Effector memory CD4-positive, alpha-beta T cell (primary cell): ENCODE results near the gene PRKCE.
"Not testable (repeated sequence)": the region's sequence is repeated elsewhere in the genome, so short reads cannot be mapped to it uniquely, and the experiment has no call there.

Source experiments
- DNase-seq, 3 donors: peaks; one replicate each; pipeline ENCODE4 v3.0.0-alpha.2; 2020
- H3K27ac ChIP-seq: 2 replicates; pipeline ENCODE4 v1.7.0; 2013; ENCODE audit warnings: mild to moderate bottlenecking, low read length, moderate library complexity; ENCODE audit not compliant: insufficient read depth, poor library complexity, severe bottlenecking
- H3K27me3 ChIP-seq: replicated peaks from 2 replicates; pipeline ENCODE4 v1.7.0; 2013; ENCODE audit warnings: mild to moderate bottlenecking, low read length; ENCODE audit not compliant: insufficient read depth, control insufficient read depth, poor library complexity, severe bottlenecking
- H3K36me3 ChIP-seq: 2 replicates; pipeline ENCODE4 v1.7.0; 2013; ENCODE audit warnings: mild to moderate bottlenecking, low read length, moderate library complexity; ENCODE audit not compliant: control insufficient read depth, insufficient read depth
- H3K4me1 ChIP-seq: 2 replicates; pipeline ENCODE4 v1.7.0; 2013; ENCODE audit warnings: low read length, mild to moderate bottlenecking; ENCODE audit not compliant: control insufficient read depth, insufficient read depth, poor library complexity, severe bottlenecking
- H3K4me3 ChIP-seq: 2 replicates; pipeline ENCODE4 v1.7.0; 2013; ENCODE audit warnings: low read length, low read depth, mild to moderate bottlenecking; ENCODE audit not compliant: insufficient read depth, poor library complexity, severe bottlenecking
- H3K9me3 ChIP-seq: 2 replicates; pipeline ENCODE4 v1.7.0; 2013; ENCODE audit warnings: mild to moderate bottlenecking, low read length, moderate library complexity; ENCODE audit not compliant: control insufficient read depth

The PRKCE gene

GRCh38 chr2:46200861-46201605, 549.6 kb downstream of the PRKCE start:
- no peak overlapping the region for H3K27ac ChIP-seq
- no peaks in the 10 kb centered on the region for H3K27me3 ChIP-seq
- no peak for DNase-seq
- H3K4me1 ChIP-seq = peaks cover 7% of the 10 kb centered on the region
- no peak overlapping the region for H3K4me3 ChIP-seq
- no peaks in the 10 kb centered on the region for H3K9me3 ChIP-seq
- no peaks in the 10 kb centered on the region for H3K36me3 ChIP-seq

- Histone ChIP-seq H3K36me3 (no peaks in the 10 kb centered on the region), H3K4me1 (peaks cover 7% of the 10 kb centered on the region), H3K27me3 (no peaks in the 10 kb centered on the region), H3K9me3 (no peaks in the 10 kb centered on the region), H3K4me3 (no peak overlapping the region), H3K27ac (no peak overlapping the region)
- no peak for DNase-seq
Observed at GRCh38 chr2:46202453-46202852, 551.0 kb downstream of the PRKCE start.

GRCh38 chr2:46202987-46203386, 551.5 kb downstream of the PRKCE start:
- Histone ChIP-seq H3K4me1 (peaks cover 7% of the 10 kb centered on the region), H3K9me3 (no peaks in the 10 kb centered on the region), H3K4me3 (no peak overlapping the region), H3K27ac (no peak overlapping the region), H3K27me3 (no peaks in the 10 kb centered on the region), H3K36me3 (no peaks in the 10 kb centered on the region)
- DNase-seq = no peak

- DNase-seq, H3K4me3 ChIP-seq, H3K36me3 ChIP-seq, H3K9me3 ChIP-seq, H3K4me1 ChIP-seq, H3K27ac ChIP-seq, H3K27me3 ChIP-seq: not testable (repeated sequence)
Observed at GRCh38 chr2:46203636-46204035, 552.2 kb downstream of the PRKCE start.

- Histone ChIP-seq H3K4me1 (no peaks in the 10 kb centered on the region), H3K27me3 (no peaks in the 10 kb centered on the region), H3K27ac (no peak overlapping the region), H3K9me3 (no peaks in the 10 kb centered on the region), H3K36me3 (no peaks in the 10 kb centered on the region), H3K4me3 (no peak overlapping the region)
- no peak for DNase-seq
Observed at GRCh38 chr2:46207591-46207990, 556.1 kb downstream of the PRKCE start.

GRCh38 chr2:46208766-46209165, 557.3 kb downstream of the PRKCE start:
- Histone ChIP-seq H3K4me1 (no peaks in the 10 kb centered on the region), H3K27ac (no peak overlapping the region), H3K4me3 (no peak overlapping the region), H3K27me3 (no peaks in the 10 kb centered on the region), H3K36me3 (no peaks in the 10 kb centered on the region), H3K9me3 (no peaks in the 10 kb centered on the region)
- no peak for DNase-seq

GRCh38 chr2:46210063-46210462, 558.6 kb downstream of the PRKCE start:
- H3K9me3 ChIP-seq = no peaks in the 10 kb centered on the region
- H3K27ac ChIP-seq = no peak overlapping the region
- no peak overlapping the region for H3K4me3 ChIP-seq
- no peaks in the 10 kb centered on the region for H3K27me3 ChIP-seq
- H3K36me3 ChIP-seq = no peaks in the 10 kb centered on the region
- no peaks in the 10 kb centered on the region for H3K4me1 ChIP-seq
- no peak for DNase-seq

GRCh38 chr2:46211461-46211860, 560.0 kb downstream of the PRKCE start:
- DNase-seq = no peak
- no peak overlapping the region for H3K27ac ChIP-seq
- no peaks in the 10 kb centered on the region for H3K9me3 ChIP-seq
- H3K4me1 ChIP-seq = no peaks in the 10 kb centered on the region
- no peaks in the 10 kb centered on the region for H3K27me3 ChIP-seq
- H3K4me3 ChIP-seq = no peak overlapping the region
- H3K36me3 ChIP-seq = no peaks in the 10 kb centered on the region

GRCh38 chr2:46213906-46214305, 562.4 kb downstream of the PRKCE start:
- Histone ChIP-seq H3K27ac (no peak overlapping the region), H3K27me3 (no peaks in the 10 kb centered on the region), H3K4me3 (no peak overlapping the region), H3K4me1 (no peaks in the 10 kb centered on the region), H3K9me3 (no peaks in the 10 kb centered on the region), H3K36me3 (no peaks in the 10 kb centered on the region)
- DNase-seq = no peak

- Histone ChIP-seq H3K4me1 (no peaks in the 10 kb centered on the region), H3K36me3 (no peaks in the 10 kb centered on the region), H3K9me3 (no peaks in the 10 kb centered on the region), H3K4me3 (no peak overlapping the region), H3K27ac (no peak overlapping the region), H3K27me3 (no peaks in the 10 kb centered on the region)
- no peak for DNase-seq
Observed at GRCh38 chr2:46216213-46216612, 564.7 kb downstream of the PRKCE start.
